ENCODE results near the gene GALNT9.
"Not testable (repeated sequence)": the region's sequence is repeated elsewhere in the genome, so short reads cannot be mapped to it uniquely, and the experiment has no call there.

GALNT9 gene

GRCh38 chr12:132210223-132211055 is 119.0 kb downstream of the GALNT9 start:
- no peak for DNase-seq

- no peak for DNase-seq
These were observed 119.7 kb downstream of the GALNT9 start for GRCh38 chr12:132209619-132210222.

GRCh38 chr12:132208153-132208823 is 121.1 kb downstream of the GALNT9 start:
- DNase-seq, result no peak

GRCh38 chr12:132207083-132207775 is 122.2 kb downstream of the GALNT9 start:
- no peak for DNase-seq

GRCh38 chr12:132206046-132206434 is 123.3 kb downstream of the GALNT9 start:
- DNase-seq, result no peak

GRCh38 chr12:132205271-132206045 is 123.9 kb downstream of the GALNT9 start:
- DNase-seq, result peak; percentile 68

DNA sequence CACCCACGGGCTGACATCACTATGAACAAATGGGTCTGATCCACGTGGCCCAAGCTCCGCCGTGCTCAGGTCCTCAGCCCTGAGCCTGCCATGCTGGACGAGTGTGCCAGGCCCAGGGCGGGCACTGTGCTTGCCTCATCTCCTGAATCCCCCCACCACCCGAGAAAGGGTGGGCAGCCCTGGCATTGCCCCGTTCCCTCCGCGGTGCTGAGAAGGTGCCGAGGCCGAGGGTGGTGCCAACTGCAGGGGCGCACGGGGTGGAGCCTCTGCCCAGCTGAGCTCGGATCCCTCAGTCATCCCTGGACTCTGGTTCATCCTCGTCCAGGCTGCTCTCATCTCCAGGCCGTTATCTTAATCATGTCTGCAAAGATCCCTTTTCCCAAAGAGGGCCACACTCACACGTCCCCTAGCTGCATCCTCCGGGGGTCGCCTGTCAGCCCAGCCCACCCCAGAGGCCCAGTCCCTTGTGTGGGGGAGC is 124.6 kb downstream of the GALNT9 start:
- no peak for DNase-seq

DNA sequence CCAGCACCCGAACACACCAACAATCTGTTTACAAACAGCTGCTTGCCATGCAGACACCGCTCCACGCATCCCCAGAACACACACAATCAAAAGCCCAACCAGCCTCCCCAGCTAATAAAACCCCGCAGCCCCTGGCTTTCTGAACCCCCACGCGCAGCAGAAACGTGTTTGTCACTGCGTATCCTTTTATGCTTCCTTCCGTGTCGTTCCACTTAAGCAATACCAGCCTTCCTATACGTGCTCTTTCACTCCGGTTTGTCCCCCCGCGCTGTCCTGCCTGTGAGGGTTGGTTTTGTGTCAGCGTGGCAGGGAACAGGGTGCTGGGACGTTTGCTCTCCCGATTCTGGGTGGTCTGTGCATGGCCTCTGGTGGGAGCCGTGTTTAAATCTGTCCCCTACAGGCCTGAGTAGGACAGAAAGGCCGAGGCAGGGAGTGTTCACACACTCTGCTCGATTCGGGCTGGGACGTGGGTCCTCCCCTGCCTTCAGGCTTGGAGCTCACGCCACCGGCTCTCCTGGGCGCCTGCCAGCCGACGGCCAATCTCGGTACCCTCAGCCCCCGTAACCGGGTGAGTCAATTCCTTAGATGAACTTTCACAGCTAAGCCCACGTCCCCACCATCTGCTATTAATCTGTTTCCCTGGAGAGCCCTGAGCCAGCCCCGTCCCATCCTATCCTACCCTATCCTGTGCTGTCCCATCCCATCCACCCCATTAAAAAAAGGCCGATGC is 125.2 kb downstream of the GALNT9 start:
- peak; percentile 24 for DNase-seq

- DNase-seq, result no peak
These were observed 126.3 kb downstream of the GALNT9 start for GRCh38 chr12:132202929-132203721.

GRCh38 chr12:132201391-132202120 is 127.8 kb downstream of the GALNT9 start:
- DNase-seq, result no peak

GRCh38 chr12:132200800-132201199 is 128.6 kb downstream of the GALNT9 start:
- DNase-seq, result no peak

DNA sequence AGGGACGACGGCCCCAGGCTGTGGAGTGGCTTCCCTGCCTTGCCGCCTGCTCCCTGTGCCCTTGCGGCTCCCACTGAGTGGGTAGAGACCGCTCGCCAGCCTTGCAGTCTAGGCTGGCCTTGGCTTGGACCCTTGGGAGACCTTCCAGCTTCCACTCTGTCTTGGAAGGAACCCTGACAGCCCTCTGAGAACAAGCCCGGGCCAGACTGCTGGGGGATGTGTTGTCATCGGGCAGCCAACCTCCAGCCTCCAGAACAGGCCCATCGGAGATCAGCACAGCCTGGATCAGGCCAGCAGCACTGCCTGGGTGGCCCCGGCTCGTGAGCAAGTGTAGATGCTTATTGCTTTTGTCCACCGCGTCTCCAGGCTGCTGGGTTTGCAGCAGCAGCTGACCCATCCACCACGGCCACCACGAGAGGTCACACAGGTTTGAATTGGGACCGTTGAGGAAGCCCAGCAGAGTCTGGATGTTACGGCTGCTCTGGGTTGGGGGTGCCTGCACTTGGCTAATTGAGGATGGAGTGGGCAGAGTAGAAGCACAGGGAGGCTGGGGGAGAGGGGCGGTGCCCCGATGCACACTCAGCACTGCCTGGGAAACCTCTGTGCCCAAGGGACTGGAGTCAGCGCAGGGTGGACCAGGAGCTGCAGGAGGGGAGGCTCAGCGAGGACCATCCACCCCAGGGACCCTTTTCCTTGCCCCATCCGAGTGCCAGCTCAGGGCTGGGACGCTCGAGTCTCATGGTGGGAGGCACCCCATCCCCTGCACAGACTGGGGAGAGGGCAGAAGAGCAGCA is 129.7 kb downstream of the GALNT9 start:
- DNase-seq, result no peak

DNA sequence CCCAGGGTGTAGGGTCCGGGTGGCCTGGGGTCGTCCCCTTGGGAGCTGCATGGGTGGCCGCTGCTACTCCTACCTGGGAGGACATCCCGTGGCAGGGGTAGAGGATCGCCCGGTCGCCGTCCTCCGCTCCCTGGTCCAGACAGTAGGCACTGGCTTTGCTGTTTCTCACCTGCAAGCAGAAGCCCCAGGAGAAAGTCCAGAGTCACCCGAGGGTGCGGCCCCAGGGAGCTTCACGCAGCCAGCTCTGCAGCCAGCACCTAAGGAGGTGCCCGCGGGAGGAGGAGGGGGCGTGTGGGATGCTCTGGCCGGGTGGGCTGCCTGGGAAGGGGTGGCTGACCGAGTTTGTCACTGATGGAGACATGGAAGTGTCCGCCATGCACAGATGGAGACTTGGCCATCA is 130.3 kb downstream of the GALNT9 start:
- no peak for DNase-seq

GRCh38 chr12:132197581-132198354 is 131.6 kb downstream of the GALNT9 start:
- peak; percentile 31 for DNase-seq

- no peak for DNase-seq
These were observed 132.5 kb downstream of the GALNT9 start for GRCh38 chr12:132196873-132197390.

- peak; percentile 68 for DNase-seq
These were observed 133.1 kb downstream of the GALNT9 start for GRCh38 chr12:132196038-132196872.

GRCh38 chr12:132195242-132195641 is 134.1 kb downstream of the GALNT9 start:
- DNase-seq, result not testable (repeated sequence)
